Tongue (tissue), 2 donors: ENCODE data around the gene A1CF. TPM values are rescaled to one million over a fixed set of nuclear protein-coding genes. Genes with fewer than 3 reads are reported as not detected.
"Not testable (repeated sequence)": the region's sequence is repeated elsewhere in the genome, so short reads cannot be mapped to it uniquely, and the experiment has no call there.

Experiments used
- DNase-seq: peaks from one replicate; pipeline ENCODE4 v3.0.0-alpha.2; 2015
- total RNA-seq: library from RNA; depleted of rRNA; stranded (reverse); fragments of >200 nt; gene quantifications from one replicate; pipeline ENCODE4 v1.2.3, GENCODE V29; 2014

A1CF gene
- total RNA-seq, 1 donor from 2014 or later: not detected

DNA sequence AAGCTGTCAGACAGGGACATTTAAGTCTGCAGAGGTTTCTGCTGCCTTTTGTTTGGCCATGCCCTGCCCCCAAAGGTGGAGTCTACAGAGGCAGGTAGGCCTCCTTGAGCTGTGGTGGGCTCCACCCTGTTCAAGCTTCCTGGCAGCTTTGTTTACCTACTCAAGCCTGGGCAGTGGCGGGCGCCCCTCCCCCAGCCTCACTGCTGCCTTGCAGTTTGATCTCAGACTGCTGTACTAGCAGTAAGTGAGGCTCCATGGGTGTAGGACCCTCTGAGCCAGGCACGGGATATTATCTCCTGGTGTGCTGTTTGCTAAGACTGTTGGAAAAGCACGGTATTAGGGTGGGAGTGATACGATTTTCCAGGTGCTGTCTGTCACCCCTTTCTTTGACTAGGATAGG lies 97.5 kb downstream of the A1CF start:
- DNase-seq: not testable (repeated sequence)

DNA sequence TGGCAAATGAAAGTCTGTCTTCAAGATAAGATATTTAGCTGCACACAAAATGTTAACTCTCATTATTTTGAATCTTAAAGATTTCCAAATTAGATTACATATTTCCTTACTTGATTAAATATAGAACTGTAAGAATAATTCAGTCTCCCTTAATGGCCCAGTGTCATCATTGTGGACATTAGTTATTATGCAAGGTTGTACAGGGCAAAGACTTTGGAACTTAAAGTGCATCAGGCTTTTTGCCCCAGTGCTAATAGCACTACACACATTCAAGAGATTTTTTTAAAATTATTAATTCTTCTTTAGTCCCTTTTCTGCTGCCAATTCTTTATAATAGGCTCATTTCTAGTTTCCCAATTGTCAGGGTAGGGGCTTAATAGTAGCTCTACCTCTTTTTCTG lies 103.4 kb downstream of the A1CF start:
- not testable (repeated sequence) for DNase-seq

DNA sequence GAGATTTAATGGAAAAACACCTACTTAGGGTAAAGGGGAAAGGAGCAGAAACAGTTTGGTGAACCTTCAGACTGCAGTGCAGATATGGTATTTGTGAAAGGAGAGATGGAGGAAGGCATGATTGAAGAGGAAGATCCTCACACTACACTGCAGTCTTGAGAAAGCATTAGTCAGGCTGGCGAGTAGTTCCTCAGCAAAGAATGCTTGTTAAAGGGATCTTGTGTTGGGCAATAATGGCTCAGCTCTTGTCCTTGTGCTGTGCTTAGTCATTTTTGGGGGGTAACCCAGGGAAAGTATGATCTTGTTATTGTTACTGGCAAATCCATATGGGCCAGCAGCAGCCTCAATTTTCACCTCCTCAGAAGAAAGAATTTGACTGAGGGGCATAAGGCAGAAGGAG lies 105.4 kb downstream of the A1CF start:
- DNase-seq: not testable (repeated sequence)

DNA sequence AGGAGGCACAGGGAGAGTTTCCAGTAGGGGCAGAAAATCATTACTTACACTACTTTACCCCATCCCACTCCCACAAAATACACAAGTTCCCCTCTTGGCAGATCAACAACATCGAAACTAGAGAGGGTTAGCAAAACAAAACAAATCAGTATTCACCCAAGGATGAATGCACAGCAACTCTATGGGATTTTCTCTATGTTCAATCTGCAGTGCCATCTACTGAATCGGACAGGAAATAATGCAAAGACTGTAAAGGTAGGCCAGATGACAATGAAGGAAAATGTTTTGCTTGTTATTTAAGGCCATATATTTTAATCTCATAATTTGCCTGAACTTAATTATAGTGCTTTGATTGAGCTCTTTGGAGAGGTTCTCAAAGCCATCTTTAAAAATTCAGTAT lies 110.6 kb downstream of the A1CF start:
- DNase-seq: not testable (repeated sequence)

DNA sequence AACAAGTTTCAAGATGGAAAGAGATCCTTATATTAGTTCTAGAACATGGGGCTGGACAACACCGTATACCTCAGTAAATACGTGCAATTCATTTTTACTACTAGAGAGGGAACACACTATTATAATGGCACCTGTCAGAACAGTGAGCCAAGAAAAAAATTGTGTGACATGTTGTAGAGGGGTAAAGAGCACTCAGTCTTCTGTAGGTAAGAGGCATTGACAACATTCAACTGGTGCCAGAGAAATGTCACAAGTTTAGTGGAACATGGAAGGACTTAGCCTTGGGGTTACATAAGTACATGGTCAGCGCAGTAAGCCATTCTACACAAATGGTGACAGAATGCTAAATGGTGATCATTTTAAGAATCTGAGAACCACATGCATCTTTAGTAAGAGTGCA lies 113.4 kb downstream of the A1CF start:
- not testable (repeated sequence) for DNase-seq

DNA sequence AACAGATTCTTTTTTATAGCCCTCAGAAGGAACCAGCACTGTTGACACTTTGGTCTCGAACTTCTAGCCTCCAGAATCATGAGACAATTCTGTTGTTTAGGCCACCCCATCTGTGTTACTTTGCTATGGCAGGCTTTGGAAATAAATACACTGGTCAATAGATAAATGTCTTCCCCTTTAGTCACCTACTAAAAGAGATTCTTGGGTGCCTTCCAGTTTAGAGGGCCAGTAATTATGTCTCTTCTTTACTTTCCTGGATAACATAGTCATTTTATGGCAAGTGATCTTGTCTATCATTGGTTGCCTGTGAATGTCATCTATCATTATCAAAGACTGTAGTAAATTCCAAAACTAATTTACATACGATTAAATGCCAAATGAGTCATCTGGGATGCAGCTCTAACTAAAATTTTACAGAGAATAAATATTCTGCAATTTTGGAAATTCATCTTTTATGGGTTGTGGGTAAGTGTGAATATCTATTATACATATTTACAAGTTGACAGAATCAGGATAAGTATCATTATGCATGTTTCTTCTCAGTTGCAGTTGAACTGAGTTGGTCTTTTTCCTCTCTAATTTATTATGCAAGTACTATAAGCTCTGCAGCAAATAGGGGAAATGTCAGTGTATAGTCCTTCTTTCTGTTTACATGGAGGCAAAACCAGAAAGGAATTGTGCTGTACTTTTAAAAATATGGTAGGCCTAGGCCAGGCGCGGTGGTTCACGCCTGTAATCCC lies 118.5 kb downstream of the A1CF start:
- DNase-seq: not testable (repeated sequence)

Other genes with a start within 250 kb of the A1CF start
- gene ASAH2B, start 145.7 kb downstream of the A1CF start, total RNA-seq: 2.1 TPM
- 96.8 TPM for gene PRKG1, start 188.9 kb upstream of the A1CF start, total RNA-seq